HL-60 (cell line): ENCODE data around the gene ZNF561.
"Not testable (repeated sequence)": the region's sequence is repeated elsewhere in the genome, so short reads cannot be mapped to it uniquely, and the experiment has no call there.

Experiments
- GABPA ChIP-seq: IDR thresholded peaks from 2 replicates; pipeline ENCODE4 v1.6.1; 2012; ENCODE audit warnings: low read depth
- POLR2AphosphoS5 ChIP-seq: IDR thresholded peaks from 2 replicates; pipeline ENCODE4 v1.6.1; 2012; ENCODE audit warnings: low read depth
- REST ChIP-seq: IDR thresholded peaks from 2 replicates; pipeline ENCODE4 v1.6.1; 2012; ENCODE audit warnings: low read depth; ENCODE audit not compliant: insufficient replicate concordance
- SPI1 ChIP-seq: IDR thresholded peaks from 2 replicates; pipeline ENCODE4 v1.6.1; 2012; ENCODE audit warnings: low read depth, mild to moderate bottlenecking, borderline replicate concordance
- TF ChIP-seq, protein P1 (sequence below): IDR thresholded peaks from one replicate; pipeline ENCODE4 v1.5.1; 2011; ENCODE audit warnings: low read length, control low read depth, inconsistent platforms; ENCODE audit not compliant: insufficient read depth

GRCh38 chr19:9651464-9651863 is 30.4 kb upstream of the ZNF561 start:
- TF ChIP-seq, protein P1, sequence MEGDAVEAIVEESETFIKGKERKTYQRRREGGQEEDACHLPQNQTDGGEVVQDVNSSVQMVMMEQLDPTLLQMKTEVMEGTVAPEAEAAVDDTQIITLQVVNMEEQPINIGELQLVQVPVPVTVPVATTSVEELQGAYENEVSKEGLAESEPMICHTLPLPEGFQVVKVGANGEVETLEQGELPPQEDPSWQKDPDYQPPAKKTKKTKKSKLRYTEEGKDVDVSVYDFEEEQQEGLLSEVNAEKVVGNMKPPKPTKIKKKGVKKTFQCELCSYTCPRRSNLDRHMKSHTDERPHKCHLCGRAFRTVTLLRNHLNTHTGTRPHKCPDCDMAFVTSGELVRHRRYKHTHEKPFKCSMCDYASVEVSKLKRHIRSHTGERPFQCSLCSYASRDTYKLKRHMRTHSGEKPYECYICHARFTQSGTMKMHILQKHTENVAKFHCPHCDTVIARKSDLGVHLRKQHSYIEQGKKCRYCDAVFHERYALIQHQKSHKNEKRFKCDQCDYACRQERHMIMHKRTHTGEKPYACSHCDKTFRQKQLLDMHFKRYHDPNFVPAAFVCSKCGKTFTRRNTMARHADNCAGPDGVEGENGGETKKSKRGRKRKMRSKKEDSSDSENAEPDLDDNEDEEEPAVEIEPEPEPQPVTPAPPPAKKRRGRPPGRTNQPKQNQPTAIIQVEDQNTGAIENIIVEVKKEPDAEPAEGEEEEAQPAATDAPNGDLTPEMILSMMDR = not testable (repeated sequence)
- not testable (repeated sequence) for TF ChIP-seq POLR2AphosphoS5, REST, GABPA, SPI1
